Measurements from ENCODE around the gene CRLF3. TPM values are rescaled to one million over a fixed set of nuclear protein-coding genes. Genes with fewer than 3 reads are reported as not detected.

The CRLF3 gene
- total RNA-seq, 4 donors from 2014 or later, result 1.0 to 23.4 (median 8.7) TPM

GRCh38 chr17:30801671-30802070 lies 22.8 kb downstream of the CRLF3 start:
- Histone ChIP-seq H3K36me3 (no peaks in the 10 kb centered on the region), H3K9me3 (no peaks in the 10 kb centered on the region), H3K4me3 (no peak overlapping the region), H3K4me1 (no peaks in the 10 kb centered on the region), H3K27ac (no peak overlapping the region), H3K27me3 (no peaks in the 10 kb centered on the region)
- DNase-seq, result no peak
- intact Hi-C loops (cut with DNase I; ENCODE audit: low total_unique reads), result no loop called here
- TF ChIP-seq CTCF (IDR thresholded peaks at IDR 0.05), result no peak
- no peak for TF ChIP-seq POLR2A (IDR thresholded peaks at IDR 0.05)

DNA sequence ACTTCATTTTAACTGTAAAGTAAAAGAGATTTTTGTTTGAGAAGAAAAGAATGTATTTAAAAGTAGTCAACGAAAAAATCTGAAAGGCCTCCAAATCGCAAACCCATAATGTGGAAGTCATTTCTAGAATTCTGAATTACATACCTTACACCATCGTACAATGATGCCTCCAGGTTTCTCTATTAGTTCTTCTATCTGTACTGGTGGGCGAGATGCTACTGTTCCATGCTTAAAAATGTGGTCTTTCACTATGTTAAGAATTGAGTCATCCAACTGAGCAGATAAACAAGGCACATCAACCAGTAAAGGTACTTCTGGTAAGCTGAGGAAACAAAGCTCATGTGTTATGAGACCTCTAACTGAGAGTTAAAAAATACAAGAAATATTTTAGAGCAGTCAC lies 28.5 kb downstream of the CRLF3 start:
- no peaks in the 10 kb centered on the region for H3K36me3 ChIP-seq
- TF ChIP-seq POLR2A (IDR thresholded peaks at IDR 0.05) (no peak), CTCF (IDR thresholded peaks at IDR 0.05) (no peak)
- no peak overlapping the region for H3K27ac ChIP-seq
- no peaks in the 10 kb centered on the region for H3K4me1 ChIP-seq
- no peak for DNase-seq
- no peak overlapping the region for H3K4me3 ChIP-seq
- no peaks in the 10 kb centered on the region for H3K27me3 ChIP-seq
- intact Hi-C loops (cut with DNase I; ENCODE audit: low total_unique reads), result no loop called here
- no peaks in the 10 kb centered on the region for H3K9me3 ChIP-seq

GRCh38 chr17:30794372-30794771 lies 30.1 kb downstream of the CRLF3 start:
- H3K36me3 ChIP-seq, result no peaks in the 10 kb centered on the region
- no peak for DNase-seq
- no peaks in the 10 kb centered on the region for H3K27me3 ChIP-seq
- H3K4me1 ChIP-seq, result no peaks in the 10 kb centered on the region
- H3K9me3 ChIP-seq, result no peaks in the 10 kb centered on the region
- H3K27ac ChIP-seq, result no peak overlapping the region
- H3K4me3 ChIP-seq, result no peak overlapping the region
- intact Hi-C loops (cut with DNase I; ENCODE audit: low total_unique reads), result no loop called here
- TF ChIP-seq POLR2A (IDR thresholded peaks at IDR 0.05) (no peak), CTCF (IDR thresholded peaks at IDR 0.05) (no peak)

DNA sequence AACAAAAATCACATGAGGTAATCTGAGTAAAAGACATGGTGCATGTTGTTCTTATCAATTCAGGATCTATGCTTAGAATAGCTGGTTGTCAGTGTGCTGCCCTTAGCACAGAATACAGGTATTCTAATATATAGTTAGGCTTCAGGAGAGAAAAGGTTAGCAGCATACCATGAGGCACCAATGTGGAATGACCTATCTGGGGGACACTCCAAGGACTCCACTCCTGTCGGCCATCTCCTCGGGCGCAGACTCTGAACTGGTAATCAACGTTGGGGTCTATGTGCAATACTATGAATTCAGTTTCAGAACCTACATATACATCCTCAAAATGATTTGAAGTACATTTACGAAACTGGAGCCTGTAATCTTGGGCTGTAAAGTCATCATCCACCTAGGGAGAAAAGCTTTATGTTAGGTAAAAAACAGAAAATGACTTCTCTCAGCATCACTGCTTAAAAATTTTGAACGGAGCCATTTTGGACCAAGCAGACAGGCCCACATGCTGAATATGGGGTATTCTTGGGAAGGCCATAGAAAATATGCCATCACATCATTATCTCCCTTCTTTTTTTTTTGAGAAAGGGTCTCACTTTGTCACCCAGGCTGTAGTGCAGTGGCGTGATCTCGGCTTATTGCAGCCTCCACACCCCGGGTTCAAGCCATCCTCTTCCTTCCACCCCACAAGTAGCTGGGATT lies 31.1 kb downstream of the CRLF3 start:
- Histone ChIP-seq H3K9me3 (no peaks in the 10 kb centered on the region), H3K4me1 (no peaks in the 10 kb centered on the region), H3K36me3 (no peaks in the 10 kb centered on the region), H3K27ac (no peak overlapping the region), H3K4me3 (no peak overlapping the region), H3K27me3 (no peaks in the 10 kb centered on the region)
- TF ChIP-seq CTCF (IDR thresholded peaks at IDR 0.05) (no peak), POLR2A (IDR thresholded peaks at IDR 0.05) (no peak)
- intact Hi-C loops (cut with DNase I; ENCODE audit: low total_unique reads), result no loop called here
- no peak for DNase-seq

DNA sequence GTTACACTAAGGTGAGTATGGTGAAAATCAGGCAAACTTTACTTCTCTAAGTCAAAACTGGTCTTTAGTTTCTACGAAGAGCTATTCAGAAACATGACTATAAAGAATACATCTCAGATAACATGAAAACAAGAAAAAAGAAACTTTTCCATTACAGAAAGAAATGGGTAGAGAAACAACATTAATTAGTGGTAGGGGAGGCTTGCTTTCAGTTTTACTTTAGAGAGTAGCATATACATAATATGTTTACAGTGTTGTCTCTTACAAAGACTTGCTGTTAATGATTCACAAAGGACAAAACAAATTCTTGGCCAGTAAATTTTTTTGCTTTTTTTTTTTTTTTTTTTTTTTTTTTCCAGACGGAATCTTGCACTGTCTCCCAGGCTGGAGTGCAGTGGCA lies 34.2 kb downstream of the CRLF3 start:
- no peaks in the 10 kb centered on the region for H3K36me3 ChIP-seq
- no peaks in the 10 kb centered on the region for H3K4me1 ChIP-seq
- no peak for DNase-seq
- H3K9me3 ChIP-seq, result no peaks in the 10 kb centered on the region
- TF ChIP-seq CTCF (IDR thresholded peaks at IDR 0.05) (no peak), POLR2A (IDR thresholded peaks at IDR 0.05) (no peak)
- H3K4me3 ChIP-seq, result no peak overlapping the region
- no peaks in the 10 kb centered on the region for H3K27me3 ChIP-seq
- intact Hi-C loops (cut with DNase I; ENCODE audit: low total_unique reads), result no loop called here
- no peak overlapping the region for H3K27ac ChIP-seq
